KMS-11 (cell line): ENCODE data around the gene HNRNPF.

ENCODE experiments used
- H2AFZ ChIP-seq: fragments of 200-600 bp; sonication (generic); 2 replicates; pipeline ENCODE4 v1.6.1; 2016; ENCODE audit warnings: antibody characterized with exemption, mixed run types, low read depth
- H3K27ac ChIP-seq: fragments of 200-600 bp; sonication (generic); 2 replicates; pipeline ENCODE4 v1.6.1; 2016; ENCODE audit warnings: mild to moderate bottlenecking, mixed run types
- H3K27me3 ChIP-seq: fragments of 200-600 bp; sonication (generic); 2 replicates; pipeline ENCODE4 v1.6.1; 2017; ENCODE audit warnings: mild to moderate bottlenecking, low read depth, mixed run types, moderate library complexity; ENCODE audit not compliant: insufficient read depth
- H3K36me3 ChIP-seq: fragments of 200-600 bp; sonication (generic); 2 replicates; pipeline ENCODE4 v1.6.1; 2017; ENCODE audit warnings: mild to moderate bottlenecking, mixed run types; ENCODE audit not compliant: insufficient read depth
- H3K4me1 ChIP-seq: fragments of 200-600 bp; sonication (generic); 2 replicates; pipeline ENCODE4 v1.6.1; 2016; ENCODE audit warnings: mild to moderate bottlenecking, low read depth, mixed run types; ENCODE audit not compliant: poor library complexity, severe bottlenecking
- H3K4me2 ChIP-seq: fragments of 200-600 bp; sonication (generic); 2 replicates; pipeline ENCODE4 v1.7.0; 2016; ENCODE audit warnings: mild to moderate bottlenecking, mixed run types
- H3K4me3 ChIP-seq: fragments of 200-600 bp; sonication (generic); IDR thresholded peaks from 2 replicates; pipeline ENCODE4 v1.6.1; 2017; ENCODE audit warnings: low read depth, low read length, mixed read lengths; ENCODE audit not compliant: insufficient read depth
- H3K79me2 ChIP-seq: fragments of 200-600 bp; sonication (generic); 2 replicates; pipeline ENCODE4 v1.6.1; 2016; ENCODE audit warnings: low read depth, mixed run types; ENCODE audit not compliant: insufficient read depth
- H3K9ac ChIP-seq: fragments of 200-600 bp; sonication (generic); 2 replicates; pipeline ENCODE4 v1.6.1; 2016; ENCODE audit warnings: mild to moderate bottlenecking, mixed run types
- H4K20me1 ChIP-seq: fragments of 200-600 bp; sonication (generic); 2 replicates; pipeline ENCODE4 v1.6.1; 2016; ENCODE audit warnings: mild to moderate bottlenecking, mixed run types; ENCODE audit not compliant: insufficient read depth
- CTCF ChIP-seq: fragments of 200-600 bp; sonication (generic); conservative IDR thresholded peaks from 2 replicates; pipeline ENCODE4 v1.6.1; 2017; ENCODE audit warnings: low read depth, mild to moderate bottlenecking, antibody characterized with exemption, low read length, moderate library complexity, mixed read lengths

HNRNPF gene

GRCh38 chr10:43399320-43400310 is 9.4 kb downstream of the HNRNPF start:
- Histone ChIP-seq H3K9ac (no peak overlapping the region), H3K79me2 (peaks cover 96% of the 10 kb centered on the region), H3K4me3 (no peak overlapping the region), H3K4me1 (peaks cover 35% of the 10 kb centered on the region), H3K27ac (peak overlapping the region; percentile 3; the same call in 1 of the 2 replicates), H3K4me2 (peak overlapping the region; percentile 17; the same call in 1 of the 2 replicates), H2AFZ (no peak overlapping the region), H3K27me3 (no peaks in the 10 kb centered on the region), H4K20me1 (peaks cover 40% of the 10 kb centered on the region), H3K36me3 (peaks cover 7% of the 10 kb centered on the region; the same call in 1 of the 2 replicates)
- no peak for TF ChIP-seq CTCF

- no peaks in the 10 kb centered on the region for H3K27me3 ChIP-seq
- peaks cover 28% of the 10 kb centered on the region for H3K4me1 ChIP-seq
- TF ChIP-seq CTCF, result no peak
- H3K36me3 ChIP-seq, result peaks cover 14% of the 10 kb centered on the region; the same call in 1 of the 2 replicates
- peaks cover 96% of the 10 kb centered on the region for H3K79me2 ChIP-seq
- H3K4me2 ChIP-seq, result peak overlapping the region; percentile 17
- peak overlapping the region; percentile 65; the same call in 1 of the 2 replicates for H3K27ac ChIP-seq
- H3K9ac ChIP-seq, result peak overlapping the region; percentile 60; the same call in 1 of the 2 replicates
- peaks cover 40% of the 10 kb centered on the region for H4K20me1 ChIP-seq
- H3K4me3 ChIP-seq, result no peak overlapping the region
- H2AFZ ChIP-seq, result no peak overlapping the region
These were observed 10.1 kb downstream of the HNRNPF start for GRCh38 chr10:43398939-43399319.

GRCh38 chr10:43396928-43397624 is 11.9 kb downstream of the HNRNPF start:
- Histone ChIP-seq H3K4me2 (peak overlapping the region; percentile 14), H3K4me1 (peaks cover 15% of the 10 kb centered on the region)

More at GRCh38 chr10:43396928-43397624, 11.9 kb downstream of the HNRNPF start:
- H3K9ac ChIP-seq, result peak overlapping the region; percentile 60
- peaks cover 19% of the 10 kb centered on the region; the same call in 1 of the 2 replicates for H3K36me3 ChIP-seq
- H2AFZ ChIP-seq, result no peak overlapping the region
- peak overlapping the region; percentile 65 for H3K27ac ChIP-seq
- peaks cover 95% of the 10 kb centered on the region for H3K79me2 ChIP-seq
- H4K20me1 ChIP-seq, result peaks cover 29% of the 10 kb centered on the region
- H3K4me3 ChIP-seq, result no peak overlapping the region
- TF ChIP-seq CTCF, result no peak
- no peaks in the 10 kb centered on the region for H3K27me3 ChIP-seq
